ENCODE data around the gene SEMA7A.

The SEMA7A gene

GRCh38 chr15:74430510-74430951 lies 3.2 kb downstream of the SEMA7A start:
- H3K27me3 ChIP-seq (replicated peaks in 2 of 5; ENCODE audit: control insufficient read depth in 4 of 5, insufficient read depth in 5 of 5, low read length in 4 of 5) = peaks cover 0 to 7% (median 0%) of the 10 kb centered on the region in 5 experiments
- DNase-seq = no peak
- POLR2A ChIA-PET = no interaction called here
- CTCF ChIA-PET = interaction anchor here (1.1 to 26.2 kb wide), 10 partner anchors 10 to 54 kb away, joined by 3 to 671 read pairs (median 5); partner anchors contain the start of genes CYP11A1 and UBL7
- peaks cover 0 to 18% (median 0%) of the 10 kb centered on the region in 4 experiments for H3K36me3 ChIP-seq (ENCODE audit: control insufficient read depth in 4 of 4, insufficient read depth in 4 of 4, low read length in 3 of 4)
- H3K4me1 ChIP-seq (ENCODE audit: control extremely low read depth in 1 of 4, control insufficient read depth in 4 of 4, insufficient read depth in 4 of 4, low read length in 3 of 4) = peaks cover 0 to 69% (median 52%) of the 10 kb centered on the region in 4 experiments
- no peak overlapping the region for H3K4me3 ChIP-seq (ENCODE audit: control insufficient read depth in 1 of 7, extremely low read depth in 1 of 7, insufficient read depth in 4 of 7, low read depth in 2 of 7, low read length in 6 of 7)
- H3K9me3 ChIP-seq (ENCODE audit: control extremely low read depth in 1 of 5, control insufficient read depth in 4 of 5, insufficient read depth in 2 of 5, low read depth in 1 of 5, low read length in 4 of 5) = no peaks in the 10 kb centered on the region
- WGBS (ENCODE audit: insufficient coverage) = 90% methylated on average over 2 of the region's 6 CpGs
- no peak overlapping the region for H3K27ac ChIP-seq (ENCODE audit: insufficient read depth in 1 of 2, low read depth in 1 of 2, low read length in 2 of 2, poor library complexity in 1 of 2, severe bottlenecking in 2 of 2)

- 96% methylated on average over 5 of the region's 6 CpGs for WGBS (ENCODE audit: insufficient coverage)
- Histone ChIP-seq H3K36me3 (ENCODE audit: control insufficient read depth in 4 of 4, insufficient read depth in 4 of 4, low read length in 3 of 4) (peaks cover 0 to 18% (median 0%) of the 10 kb centered on the region in 4 experiments), H3K27ac (ENCODE audit: insufficient read depth in 1 of 2, low read depth in 1 of 2, low read length in 2 of 2, poor library complexity in 1 of 2, severe bottlenecking in 2 of 2) (peak overlapping the region in 1 of 2 experiments; percentile 30), H3K4me3 (ENCODE audit: control insufficient read depth in 1 of 7, extremely low read depth in 1 of 7, insufficient read depth in 4 of 7, low read depth in 2 of 7, low read length in 6 of 7) (no peak overlapping the region), H3K9me3 (ENCODE audit: control extremely low read depth in 1 of 5, control insufficient read depth in 4 of 5, insufficient read depth in 2 of 5, low read depth in 1 of 5, low read length in 4 of 5) (no peaks in the 10 kb centered on the region), H3K27me3 (replicated peaks in 2 of 5; ENCODE audit: control insufficient read depth in 4 of 5, insufficient read depth in 5 of 5, low read length in 4 of 5) (peaks cover 0 to 7% (median 0%) of the 10 kb centered on the region in 5 experiments), H3K4me1 (ENCODE audit: control extremely low read depth in 1 of 4, control insufficient read depth in 4 of 4, insufficient read depth in 4 of 4, low read length in 3 of 4) (peaks cover 0 to 64% (median 47%) of the 10 kb centered on the region in 4 experiments)
- no peak for DNase-seq
- ChIA-PET POLR2A (no interaction called here), CTCF (interaction anchor here (0.9 to 26.2 kb wide), 8 partner anchors 8 to 53 kb away, joined by 3 to 671 read pairs (median 5); partner anchors contain the start of genes CYP11A1 and UBL7)
Measured at GRCh38 chr15:74429781-74430400, 3.9 kb downstream of the SEMA7A start.

GRCh38 chr15:74428970-74429780 lies 4.6 kb downstream of the SEMA7A start:
- CTCF ChIA-PET = interaction anchor here (0.9 to 26.2 kb wide), 8 partner anchors 9 to 52 kb away, joined by 3 to 671 read pairs (median 8); partner anchors contain the start of genes CYP11A1 and UBL7
- H3K27me3 ChIP-seq (replicated peaks in 2 of 5; ENCODE audit: control insufficient read depth in 4 of 5, insufficient read depth in 5 of 5, low read length in 4 of 5) = peaks cover 0 to 7% (median 0%) of the 10 kb centered on the region in 5 experiments
- H3K9me3 ChIP-seq (ENCODE audit: control extremely low read depth in 1 of 5, control insufficient read depth in 4 of 5, insufficient read depth in 2 of 5, low read depth in 1 of 5, low read length in 4 of 5) = no peaks in the 10 kb centered on the region
- POLR2A ChIA-PET = no interaction called here
- DNase-seq = no peak
- peak overlapping the region in 1 of 2 experiments; percentile 30 for H3K27ac ChIP-seq (ENCODE audit: insufficient read depth in 1 of 2, low read depth in 1 of 2, low read length in 2 of 2, poor library complexity in 1 of 2, severe bottlenecking in 2 of 2)
- peaks cover 0 to 18% (median 0%) of the 10 kb centered on the region in 4 experiments for H3K36me3 ChIP-seq (ENCODE audit: control insufficient read depth in 4 of 4, insufficient read depth in 4 of 4, low read length in 3 of 4)
- 73% methylated on average over 12 of the region's 14 CpGs for WGBS (ENCODE audit: insufficient coverage)
- H3K4me3 ChIP-seq (ENCODE audit: control insufficient read depth in 1 of 7, extremely low read depth in 1 of 7, insufficient read depth in 4 of 7, low read depth in 2 of 7, low read length in 6 of 7) = peak overlapping the region in 2 of 7 experiments; percentile 23 to 26
- H3K4me1 ChIP-seq (ENCODE audit: control extremely low read depth in 1 of 4, control insufficient read depth in 4 of 4, insufficient read depth in 4 of 4, low read length in 3 of 4) = peaks cover 0 to 57% (median 40%) of the 10 kb centered on the region in 4 experiments

GRCh38 chr15:74428442-74428787 lies 5.3 kb downstream of the SEMA7A start:
- WGBS (ENCODE audit: insufficient coverage) = 82% methylated on average over 3 of the region's 5 CpGs
- Histone ChIP-seq H3K9me3 (ENCODE audit: control extremely low read depth in 1 of 5, control insufficient read depth in 4 of 5, insufficient read depth in 2 of 5, low read depth in 1 of 5, low read length in 4 of 5) (no peaks in the 10 kb centered on the region), H3K27ac (ENCODE audit: insufficient read depth in 1 of 2, low read depth in 1 of 2, low read length in 2 of 2, poor library complexity in 1 of 2, severe bottlenecking in 2 of 2) (no peak overlapping the region), H3K27me3 (replicated peaks in 2 of 5; ENCODE audit: control insufficient read depth in 4 of 5, insufficient read depth in 5 of 5, low read length in 4 of 5) (peaks cover 0 to 7% (median 0%) of the 10 kb centered on the region in 5 experiments), H3K4me1 (ENCODE audit: control extremely low read depth in 1 of 4, control insufficient read depth in 4 of 4, insufficient read depth in 4 of 4, low read length in 3 of 4) (peaks cover 0 to 62% (median 40%) of the 10 kb centered on the region in 4 experiments), H3K4me3 (ENCODE audit: control insufficient read depth in 1 of 7, extremely low read depth in 1 of 7, insufficient read depth in 4 of 7, low read depth in 2 of 7, low read length in 6 of 7) (peak overlapping the region in 2 of 7 experiments; percentile 10 to 16), H3K36me3 (ENCODE audit: control insufficient read depth in 4 of 4, insufficient read depth in 4 of 4, low read length in 3 of 4) (peaks cover 0 to 21% (median 0%) of the 10 kb centered on the region in 4 experiments)
- ChIA-PET POLR2A (no interaction called here), CTCF (interaction anchor here (1.0 to 26.2 kb wide), 5 partner anchors 18 to 52 kb away, joined by 3 to 671 read pairs (median 9); partner anchors contain the start of gene CYP11A1)
- no peak for DNase-seq

- ChIA-PET POLR2A (no interaction called here), CTCF (interaction anchor here (1.0 to 26.2 kb wide), 6 partner anchors 15 to 51 kb away, joined by 3 to 671 read pairs (median 7); partner anchors contain the start of gene CYP11A1)
- WGBS (ENCODE audit: insufficient coverage) = 91% methylated on average over 9 of the region's 9 CpGs
- H3K36me3 ChIP-seq (ENCODE audit: control insufficient read depth in 4 of 4, insufficient read depth in 4 of 4, low read length in 3 of 4) = peaks cover 0 to 21% (median 0%) of the 10 kb centered on the region in 4 experiments
- DNase-seq = no peak
- H3K4me1 ChIP-seq (ENCODE audit: control extremely low read depth in 1 of 4, control insufficient read depth in 4 of 4, insufficient read depth in 4 of 4, low read length in 3 of 4) = peaks cover 0 to 67% (median 42%) of the 10 kb centered on the region in 4 experiments
- H3K27ac ChIP-seq (ENCODE audit: insufficient read depth in 1 of 2, low read depth in 1 of 2, low read length in 2 of 2, poor library complexity in 1 of 2, severe bottlenecking in 2 of 2) = no peak overlapping the region
- H3K9me3 ChIP-seq (ENCODE audit: control extremely low read depth in 1 of 5, control insufficient read depth in 4 of 5, insufficient read depth in 2 of 5, low read depth in 1 of 5, low read length in 4 of 5) = no peaks in the 10 kb centered on the region
- no peak overlapping the region for H3K4me3 ChIP-seq (ENCODE audit: control insufficient read depth in 1 of 7, extremely low read depth in 1 of 7, insufficient read depth in 4 of 7, low read depth in 2 of 7, low read length in 6 of 7)
- peaks cover 0 to 7% (median 0%) of the 10 kb centered on the region in 5 experiments for H3K27me3 ChIP-seq (replicated peaks in 2 of 5; ENCODE audit: control insufficient read depth in 4 of 5, insufficient read depth in 5 of 5, low read length in 4 of 5)
Measured at GRCh38 chr15:74427607-74428441, 5.9 kb downstream of the SEMA7A start.

- POLR2A ChIA-PET = interaction anchor here (0.6 kb wide), 1 partner anchor 41 kb away, joined by 3 read pairs; no protein-coding TSS in a partner anchor
- H3K9me3 ChIP-seq (ENCODE audit: control extremely low read depth in 1 of 5, control insufficient read depth in 4 of 5, insufficient read depth in 2 of 5, low read depth in 1 of 5, low read length in 4 of 5) = no peaks in the 10 kb centered on the region
- 95% methylated on average over 10 of the region's 10 CpGs for WGBS (ENCODE audit: insufficient coverage)
- no peaks in the 10 kb centered on the region for H3K27me3 ChIP-seq (replicated peaks in 2 of 5; ENCODE audit: control insufficient read depth in 4 of 5, insufficient read depth in 5 of 5, low read length in 4 of 5)
- H3K36me3 ChIP-seq (ENCODE audit: control insufficient read depth in 4 of 4, insufficient read depth in 4 of 4, low read length in 3 of 4) = peaks cover 0 to 21% (median 0%) of the 10 kb centered on the region in 4 experiments
- no peak overlapping the region for H3K4me3 ChIP-seq (ENCODE audit: control insufficient read depth in 1 of 7, extremely low read depth in 1 of 7, insufficient read depth in 4 of 7, low read depth in 2 of 7, low read length in 6 of 7)
- DNase-seq = no peak
- H3K27ac ChIP-seq (ENCODE audit: insufficient read depth in 1 of 2, low read depth in 1 of 2, low read length in 2 of 2, poor library complexity in 1 of 2, severe bottlenecking in 2 of 2) = no peak overlapping the region
- CTCF ChIA-PET = interaction anchor here (1.3 to 26.2 kb wide), 4 partner anchors 16 to 50 kb away, joined by 4 to 671 read pairs (median 6); partner anchors contain the start of gene CYP11A1
- H3K4me1 ChIP-seq (ENCODE audit: control extremely low read depth in 1 of 4, control insufficient read depth in 4 of 4, insufficient read depth in 4 of 4, low read length in 3 of 4) = peaks cover 0 to 66% (median 39%) of the 10 kb centered on the region in 4 experiments
Measured at GRCh38 chr15:74426404-74427281, 7.1 kb downstream of the SEMA7A start.
